T-helper 2 cell treated with Interferon-gamma antibody and Interleukin-4, amounts not matched to agents 100 ng/mL and 5 ng/mL, for 36 hours (primary cell): ENCODE measurements around the gene PTHLH. TPM values are rescaled to one million over a fixed set of nuclear protein-coding genes. Genes with fewer than 3 reads are reported as not detected.

Source experiments
- intact Hi-C: fragments of 100-400 bp; cut with micrococcal nuclease; formaldehyde crosslinking; loops from one replicate; pipeline ENCODE4 v1.15.1; 2023
- total RNA-seq: library from RNA; stranded (reverse); gene quantifications from 2 replicates; pipeline ENCODE4 v1.2.3, GENCODE V29; 2022

Gene PTHLH
- total RNA-seq, 1 donor from 2014 or later, result not detected

DNA sequence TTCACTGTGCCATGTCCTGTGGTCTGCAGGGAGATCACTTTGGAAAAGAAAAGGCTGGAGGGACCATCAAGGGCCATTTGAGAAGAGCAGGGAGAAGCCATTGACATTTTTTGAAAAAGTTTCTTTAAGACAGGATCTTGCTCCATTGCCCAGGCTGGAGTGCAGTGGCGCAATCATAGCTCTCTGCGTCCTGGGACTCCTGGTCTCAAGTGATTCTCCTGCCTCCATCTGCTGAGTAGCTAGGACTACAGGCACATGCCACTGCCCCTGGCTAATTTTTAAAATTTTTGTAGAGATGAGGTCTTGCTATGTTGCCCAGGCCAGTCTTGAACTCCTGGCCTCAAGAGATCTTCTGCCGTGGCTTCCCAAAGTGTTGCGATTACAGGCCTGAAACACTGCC lies 32.3 kb downstream of the PTHLH start:
- intact Hi-C loops, result loop anchor here (1.0 kb wide), 1 partner anchor 207 kb away; no protein-coding TSS in a partner anchor

DNA sequence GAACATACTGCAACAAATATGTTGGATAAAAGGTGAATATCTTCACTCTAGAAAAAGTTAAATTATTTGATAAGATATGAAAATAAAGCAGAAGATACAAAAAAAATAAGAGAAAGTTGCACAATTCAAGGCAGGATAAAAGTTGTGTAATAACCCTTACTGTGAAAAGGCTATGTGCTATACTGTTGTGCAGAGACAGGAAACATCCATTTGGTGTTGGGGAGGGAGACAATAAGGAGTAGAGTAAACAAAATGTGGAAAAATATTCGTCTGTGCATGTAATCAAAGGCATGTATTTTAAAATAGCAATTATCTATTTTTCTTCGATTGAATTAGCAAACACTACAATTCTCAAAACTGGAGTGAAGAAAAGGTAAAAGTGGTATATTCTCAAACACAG lies 34.8 kb downstream of the PTHLH start:
- intact Hi-C loops, result no loop called here

DNA sequence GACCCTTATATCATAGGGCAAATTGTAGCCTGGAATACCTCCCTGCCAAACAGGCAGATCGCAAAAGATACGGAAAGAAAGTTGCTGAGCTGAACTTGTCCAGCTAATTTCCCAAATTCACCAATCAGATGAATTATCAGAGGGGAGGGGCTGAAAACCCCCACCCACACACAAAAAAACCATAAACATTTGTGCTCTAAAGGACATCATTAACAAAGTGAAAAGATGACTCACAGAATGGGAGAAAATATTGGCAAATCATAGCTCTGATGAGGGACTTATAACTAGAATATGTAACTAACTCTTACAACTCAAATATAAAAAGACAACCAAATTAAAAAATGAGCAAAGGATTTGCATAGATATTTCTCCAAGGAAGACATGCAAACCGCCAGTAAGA lies 36.3 kb downstream of the PTHLH start:
- intact Hi-C loops, result no loop called here

DNA sequence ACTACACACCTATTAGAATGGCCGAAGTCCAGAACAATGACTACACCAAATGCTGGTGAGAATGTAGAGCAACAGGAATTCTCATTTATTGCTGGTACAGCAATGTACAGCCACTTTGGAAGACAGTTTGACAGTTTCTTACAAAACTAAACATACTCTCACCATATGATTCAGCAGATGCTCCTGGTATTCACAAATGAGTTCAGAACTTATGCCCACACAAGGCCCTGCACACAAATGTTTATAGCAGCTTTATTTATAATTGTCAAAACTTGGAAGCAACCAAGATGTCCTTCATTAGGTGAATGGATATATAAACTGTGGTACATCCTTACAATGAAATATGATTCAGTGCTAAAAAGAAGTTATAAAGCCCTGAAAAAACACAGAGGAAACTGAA lies 38.3 kb downstream of the PTHLH start:
- intact Hi-C loops, result no loop called here

DNA sequence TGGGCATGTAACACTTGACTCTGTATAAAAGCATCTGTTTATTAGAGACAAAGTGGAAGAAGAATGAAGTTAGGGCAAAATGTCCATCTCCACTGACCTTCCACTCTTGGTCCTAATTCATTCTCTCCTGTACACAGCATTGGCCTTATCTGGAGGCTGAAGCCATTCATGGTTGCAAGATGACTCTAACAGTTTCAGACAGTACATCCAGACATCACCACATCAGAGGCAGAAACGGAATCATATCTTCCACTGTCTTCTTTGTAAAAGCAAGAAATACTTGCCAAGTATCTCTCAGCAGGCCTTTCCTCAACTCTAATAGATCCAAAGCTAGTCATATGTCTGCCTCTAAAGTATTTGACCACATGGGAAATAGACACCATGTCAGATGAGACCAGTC lies 41.1 kb downstream of the PTHLH start:
- intact Hi-C loops, result no loop called here

DNA sequence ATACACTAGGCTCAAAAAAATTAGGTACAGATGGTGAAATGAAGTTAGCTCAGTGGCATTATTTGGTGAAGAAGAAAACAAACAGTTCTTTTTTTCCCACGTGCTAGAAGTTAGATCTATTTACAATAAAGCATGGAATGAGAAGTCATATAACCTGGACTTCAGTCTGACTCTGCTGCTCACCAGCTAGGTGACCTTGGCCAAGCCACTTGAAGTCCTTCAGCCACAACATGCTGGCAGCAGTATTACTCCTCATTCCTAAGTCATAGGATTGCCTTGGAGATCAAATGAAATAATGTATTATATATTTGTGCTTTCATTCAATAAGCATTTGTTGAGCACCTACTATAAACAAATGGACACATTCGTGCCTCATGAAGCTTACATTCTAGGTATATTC lies 45.2 kb downstream of the PTHLH start:
- intact Hi-C loops, result no loop called here

DNA sequence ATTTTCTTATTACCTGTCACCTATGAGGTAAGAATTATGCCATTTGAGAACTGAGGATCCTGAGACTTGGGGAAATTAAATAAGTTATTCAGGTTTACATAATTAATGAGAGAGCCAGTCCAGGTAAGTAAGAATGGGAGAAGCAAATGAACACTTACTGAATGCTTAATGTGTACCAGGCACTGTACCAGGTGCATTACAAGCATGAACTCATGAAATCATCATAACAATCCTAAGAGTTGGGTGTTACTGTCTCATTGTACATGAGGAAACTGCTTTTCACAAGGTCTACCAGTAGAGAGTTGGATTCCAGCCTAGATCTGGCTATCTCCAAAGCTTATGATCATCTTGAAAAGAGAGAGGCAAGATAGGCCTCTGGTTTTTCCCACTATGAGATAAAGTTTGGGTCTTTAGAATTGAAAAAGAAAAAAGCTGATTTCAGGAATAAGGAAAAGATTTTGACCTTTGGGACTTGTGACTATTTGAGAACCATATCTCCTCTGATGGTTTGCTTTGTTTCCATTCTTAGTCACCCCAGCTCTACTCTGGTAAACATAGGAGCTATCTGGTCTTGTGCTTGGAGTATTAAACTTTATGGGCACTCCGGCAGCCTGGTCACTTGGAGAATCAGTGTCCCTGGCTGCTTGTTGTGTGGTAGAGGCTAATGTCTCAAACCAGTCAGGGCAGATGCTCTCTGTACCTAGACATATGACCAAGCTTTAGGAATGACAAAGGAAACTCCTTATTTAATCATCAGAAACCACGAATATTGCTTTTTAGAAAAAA lies 48.0 kb downstream of the PTHLH start:
- intact Hi-C loops, result no loop called here

DNA sequence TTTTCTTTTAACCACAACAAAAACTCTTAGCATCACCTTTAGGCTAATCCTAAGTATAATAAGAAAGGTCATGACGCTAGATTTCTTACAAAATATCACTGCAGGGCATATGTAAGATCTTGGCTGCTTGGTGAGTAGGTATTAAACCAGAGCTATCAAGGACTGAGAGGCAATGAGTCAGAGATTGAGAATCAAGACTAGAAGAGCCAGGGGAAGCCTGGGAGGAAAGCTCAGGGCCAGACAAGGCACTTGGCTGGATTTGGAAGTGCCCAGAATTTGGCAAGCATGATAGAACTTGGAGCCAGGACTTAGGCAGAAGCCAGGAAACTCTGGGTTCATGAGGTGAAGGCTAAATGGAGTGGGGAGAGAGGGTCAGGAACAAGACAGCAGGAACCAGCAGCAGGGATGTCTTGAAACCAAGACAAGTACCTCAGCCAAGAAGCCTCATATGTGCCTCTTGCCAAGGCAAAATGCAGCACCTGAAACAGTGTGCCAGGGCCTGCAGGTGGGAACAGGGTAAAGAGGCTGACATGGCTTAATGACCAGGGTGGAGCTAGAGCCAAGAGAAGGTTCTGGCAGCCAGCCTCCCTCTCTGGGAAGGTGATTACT lies 49.9 kb downstream of the PTHLH start:
- intact Hi-C loops, result no loop called here

DNA sequence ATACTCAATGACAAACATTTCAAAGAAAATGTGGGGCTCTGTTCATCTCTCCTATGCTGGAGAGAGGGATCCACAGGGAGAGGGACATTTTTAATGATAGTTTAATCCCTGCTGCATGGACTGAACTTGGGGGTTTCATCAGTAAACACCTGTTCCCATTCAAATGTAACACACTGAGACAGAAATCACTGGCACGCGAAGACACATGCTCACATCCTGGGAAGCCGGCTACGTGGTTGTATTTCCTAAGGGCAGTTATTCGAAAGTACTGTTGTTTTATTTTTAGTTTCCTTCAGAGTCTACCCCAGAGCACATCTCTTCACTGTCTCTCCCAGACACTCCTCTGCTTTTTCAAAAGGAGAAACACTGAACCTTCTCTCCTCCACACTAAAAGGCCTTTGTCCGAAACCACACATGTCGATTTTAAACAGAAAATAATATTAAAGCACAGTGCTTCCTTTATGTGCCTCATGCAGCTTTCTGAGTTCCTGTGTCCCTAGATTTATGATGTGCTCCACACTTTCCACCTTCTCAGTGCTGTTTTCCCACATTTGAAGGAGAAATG lies 52.8 kb downstream of the PTHLH start:
- intact Hi-C loops, result no loop called here

DNA sequence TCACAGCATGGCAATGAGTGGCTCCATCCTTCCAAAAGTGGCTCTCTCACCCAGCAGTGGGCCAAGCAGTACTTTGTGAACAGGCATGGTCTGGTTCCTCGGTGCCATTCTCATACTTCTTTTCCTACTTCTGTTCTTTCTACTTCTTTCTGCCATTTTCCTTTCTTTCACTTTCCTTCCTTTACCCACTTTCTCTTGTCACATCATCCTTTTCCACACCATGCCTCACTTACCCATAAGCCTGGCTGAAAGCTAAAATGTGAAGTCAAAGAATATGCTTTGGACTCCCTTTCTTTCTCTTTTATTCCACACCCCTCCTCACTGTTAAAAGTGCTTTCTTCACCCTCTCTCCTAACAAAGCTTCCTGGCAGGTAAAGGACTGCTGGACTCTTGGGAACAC lies 57.0 kb downstream of the PTHLH start:
- intact Hi-C loops, result no loop called here

DNA sequence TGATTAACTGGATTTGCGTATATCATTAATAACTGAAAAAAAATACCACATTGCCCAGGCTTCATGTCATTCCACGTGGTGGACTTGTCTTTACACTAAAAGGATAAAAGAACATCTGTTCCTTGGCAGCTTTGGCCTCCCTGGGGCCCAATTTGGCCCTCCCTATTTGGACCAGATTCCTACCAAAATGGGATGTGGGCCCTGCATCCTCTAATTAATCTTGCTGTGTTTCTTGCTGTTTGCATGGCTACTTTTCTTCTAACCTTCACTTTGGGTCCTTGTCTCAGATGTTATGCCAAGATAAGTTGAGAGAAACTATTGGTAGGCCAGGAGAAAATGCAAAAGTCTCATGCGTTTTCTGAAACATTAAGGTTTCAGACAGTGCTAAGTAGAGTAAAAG lies 57.5 kb downstream of the PTHLH start:
- intact Hi-C loops, result no loop called here

DNA sequence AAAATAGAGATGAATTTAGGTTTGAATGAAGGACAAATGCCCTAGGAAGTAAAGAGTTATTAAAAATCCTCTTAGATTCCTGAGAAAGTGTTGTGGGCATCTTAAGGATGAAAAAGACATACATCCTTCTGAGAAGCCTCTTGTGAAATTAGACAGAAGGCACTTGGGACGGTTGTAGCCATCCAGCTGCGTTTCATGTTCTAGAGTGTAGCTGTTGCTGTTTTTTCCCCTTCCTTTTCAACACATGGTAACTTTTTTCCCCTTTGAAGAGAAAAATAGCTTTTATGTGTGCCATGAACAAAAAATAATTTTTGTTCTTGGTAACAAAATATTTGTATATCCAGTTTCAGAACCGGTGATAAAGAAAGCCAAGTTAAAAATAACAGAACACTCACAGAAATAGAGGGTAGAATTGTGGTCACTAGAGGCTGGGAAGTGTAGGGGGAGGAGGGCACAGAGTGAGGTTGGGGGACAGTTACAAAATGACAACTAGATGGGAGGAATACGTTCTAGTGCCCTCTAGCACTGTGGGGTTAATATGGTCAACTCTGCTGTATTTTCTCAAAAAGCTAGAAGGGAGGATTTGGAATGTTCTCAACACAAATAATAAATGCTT lies 58.4 kb downstream of the PTHLH start:
- intact Hi-C loops, result no loop called here

DNA sequence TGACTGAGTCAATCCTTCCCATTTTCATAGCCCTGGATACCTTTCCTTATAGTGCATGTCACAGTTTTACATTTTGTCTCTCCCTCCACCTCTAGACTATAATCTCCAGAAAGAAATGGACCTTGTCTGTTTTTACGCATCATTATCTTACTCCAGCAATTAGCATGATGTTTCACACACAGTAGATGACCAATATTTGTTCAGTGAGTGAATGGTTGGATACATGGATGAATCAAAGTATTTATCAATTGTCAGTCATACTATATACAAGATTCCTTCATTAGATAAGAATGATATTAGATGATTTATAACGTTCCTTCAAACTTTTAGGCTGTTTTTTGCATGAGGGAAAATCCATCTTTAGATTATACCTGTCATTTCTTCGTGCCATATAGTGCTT lies 61.1 kb downstream of the PTHLH start:
- intact Hi-C loops, result no loop called here

Other genes starting within 250 kb of the PTHLH start
- gene KLHL42, start 192.5 kb downstream of the PTHLH start, total RNA-seq, result 15.8 and 18.5 TPM in 2 replicates
- gene MANSC4, start 192.5 kb downstream of the PTHLH start, total RNA-seq, result not detected in 2 replicates
- gene CCDC91, start 217.7 kb upstream of the PTHLH start, total RNA-seq, result 16.5 TPM in 2 replicates